WI38 (cell line): ENCODE results near the gene C17orf75.
A peak's percentile ranks its signal among the peaks of the same experiment; 100 is the strongest.

Experiments
- H3K4me3 ChIP-seq: 2 replicates; pipeline ENCODE4 v1.5.1; 2011; ENCODE audit warnings: low read depth, mild to moderate bottlenecking, control low read depth, low read length
- CTCF ChIP-seq: IDR thresholded peaks from 2 replicates; pipeline ENCODE4 v1.5.1; 2012; ENCODE audit warnings: low read depth, mild to moderate bottlenecking, control low read depth, low read length

Gene C17orf75

GRCh38 chr17:32341141-32341856, 674 bp downstream of the C17orf75 start:
- H3K4me3 ChIP-seq = peak overlapping the region; percentile 72
- TF ChIP-seq CTCF = no peak

GRCh38 chr17:32335687-32336086, 6.3 kb downstream of the C17orf75 start:
- TF ChIP-seq CTCF = no peak
- no peak overlapping the region for H3K4me3 ChIP-seq

GRCh38 chr17:32335046-32335445, 6.9 kb downstream of the C17orf75 start:
- no peak for TF ChIP-seq CTCF
- H3K4me3 ChIP-seq = no peak overlapping the region

- TF ChIP-seq CTCF = no peak
These were observed 8.8 kb downstream of the C17orf75 start for GRCh38 chr17:32333187-32333586.

GRCh38 chr17:32331243-32332040, 10.5 kb downstream of the C17orf75 start:
- no peak for TF ChIP-seq CTCF
- no peak overlapping the region for H3K4me3 ChIP-seq

More at GRCh38 chr17:32333187-32333586, 8.8 kb downstream of the C17orf75 start:
- no peak overlapping the region for H3K4me3 ChIP-seq

GRCh38 chr17:32330147-32330546, 11.8 kb downstream of the C17orf75 start:
- H3K4me3 ChIP-seq = no peak overlapping the region
- no peak for TF ChIP-seq CTCF

- no peak for TF ChIP-seq CTCF
- no peak overlapping the region for H3K4me3 ChIP-seq
These were observed 14.1 kb downstream of the C17orf75 start for GRCh38 chr17:32327911-32328310.
